Motor neuron (in vitro differentiated cells): Measurements from ENCODE around the gene CAPN14. TPM values are rescaled to one million over a fixed set of nuclear protein-coding genes. Genes with fewer than 3 reads are reported as not detected.

Experiments used
- ATAC-seq, 8 experiments: fragments of 200-7000 bp; cut with Tn5 transposase; replicated peaks in 6 of 8; 2 replicates each; pipeline ENCODE4 v1.8.0; 2021; ENCODE audit warnings: mild to moderate bottlenecking in 8 of 8, moderate library complexity in 8 of 8
- H3K27ac ChIP-seq, 2 donors: fragments of 250-450 bp; sonication (Bioruptor Pico); 2 replicates each; pipeline ENCODE4 v1.9.0; 2021; ENCODE audit warnings: antibody characterized with exemption in 2 of 2, mild to moderate bottlenecking in 2 of 2, moderate library complexity in 1 of 2
- H3K4me1 ChIP-seq, 2 donors: fragments of 250-450 bp; sonication (Bioruptor Pico); replicated peaks in 1 of 2; 2 replicates each; pipeline ENCODE4 v1.6.1; 2021; ENCODE audit warnings: antibody characterized with exemption in 2 of 2, mild to moderate bottlenecking in 2 of 2, moderate library complexity in 1 of 2
- H3K4me3 ChIP-seq, 5 donors: fragments of 250-450 bp; sonication (Bioruptor Pico); 2 replicates each; pipeline ENCODE4 v1.9.0; 2021; ENCODE audit warnings: antibody characterized with exemption in 5 of 5, mild to moderate bottlenecking in 5 of 5, moderate library complexity in 4 of 5
- WGBS, 10 experiments: fragments of 450-650 bp; shearing (Covaris generic); methylation state at CpG; one replicate each; pipeline ENCODE4 v1.0.0; 2022; 5-methylcytosine and 5-hydroxymethylcytosine counted together
- in situ Hi-C, 9 experiments: fragments of 400-800 bp; cut with MboI; loops; one replicate each; pipeline ENCODE4 v1.15.0; 2021; ENCODE audit warnings: low sequenced_read_pairs in 9 of 9, low pct_unique_long_range_greater_than_20kb in 2 of 9; ENCODE audit not compliant: unreplicated experiment in 9 of 9
- total RNA-seq, 8 experiments: library from RNA; unstranded; fragments of 300-600 nt; gene quantifications; 2 replicates each; pipeline versions ENCODE4 v1.2.3 to v1.2.4, GENCODE V29; 2022

The CAPN14 gene
- total RNA-seq, 8 experiments from 2014 or later = 0.17 to 0.57 (median 0.34) TPM; not detected in 2

- H3K4me3 ChIP-seq = no peak overlapping the region
- in situ Hi-C loops = loop anchor here in 6 of 9 experiments (25.0 kb wide), 3 partner anchors 308 to 983 kb away; no protein-coding TSS in a partner anchor
- 0 to 6% (median 0%) methylated on average over 1 to 3 of the region's 4 CpGs; no CpG with 5 or more reads in 2 of the 10 experiments for WGBS, 10 experiments
- ATAC-seq = peak; percentile 76 to 98 (median 88)
- H3K27ac ChIP-seq = no peak overlapping the region
- H3K4me1 ChIP-seq = peaks cover 0 to 3% of the 10 kb centered on the region in 2 donors
Observed at GRCh38 chr2:31170071-31170698, 47.1 kb downstream of the CAPN14 start.

DNA sequence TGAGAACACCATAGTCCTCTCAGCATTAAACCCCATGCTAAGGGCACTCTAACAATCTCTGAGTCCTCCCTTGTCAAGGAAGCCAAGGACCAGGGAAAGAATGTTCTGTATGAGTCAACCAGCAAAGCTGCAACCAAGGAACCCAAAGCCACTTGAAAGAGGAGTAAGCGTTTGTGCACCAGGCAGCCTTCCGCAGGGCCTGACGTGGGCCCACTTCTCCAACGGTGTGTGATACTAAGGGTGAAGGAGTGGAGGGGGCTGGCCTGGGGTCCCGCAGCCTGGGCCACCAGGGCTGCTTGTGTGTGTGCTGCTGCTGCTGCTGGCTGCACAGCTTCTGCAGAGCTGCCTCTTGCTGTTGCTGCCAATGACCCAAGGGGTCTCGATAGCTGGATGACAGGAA lies 49.0 kb downstream of the CAPN14 start:
- Histone ChIP-seq H3K27ac (no peak overlapping the region), H3K4me1 (peaks cover 0 to under 1% of the 10 kb centered on the region in 2 donors), H3K4me3 (no peak overlapping the region)
- in situ Hi-C loops = loop anchor here in 6 of 9 experiments (25.0 kb wide), 3 partner anchors 306 to 981 kb away; no protein-coding TSS in a partner anchor
- ATAC-seq = no peak
- 60 to 94% (median 86%) methylated on average over 1 to 5 of the region's 6 CpGs; no CpG with 5 or more reads in 4 of the 10 experiments for WGBS, 10 experiments

- no peak for ATAC-seq
- H3K4me3 ChIP-seq = no peak overlapping the region
- WGBS, 10 experiments = 40 to 100% (median 50%) methylated on average over 1 of the region's 1 CpG; no CpG with 5 or more reads in 7 of the 10 experiments
- in situ Hi-C loops = loop anchor here in 6 of 9 experiments (25.0 kb wide), 3 partner anchors 305 to 980 kb away; no protein-coding TSS in a partner anchor
- H3K27ac ChIP-seq = no peak overlapping the region
- H3K4me1 ChIP-seq = peaks cover 0 to 6% of the 10 kb centered on the region in 2 donors
Observed at GRCh38 chr2:31166925-31167324, 50.4 kb downstream of the CAPN14 start.

GRCh38 chr2:31163011-31163539 lies 54.2 kb downstream of the CAPN14 start:
- WGBS, 10 experiments = 47 to 92% (median 60%) methylated on average over 2 to 6 of the region's 6 CpGs; no CpG with 5 or more reads in 4 of the 10 experiments
- in situ Hi-C loops = loop anchor here in 6 of 9 experiments (25.0 kb wide), 3 partner anchors 301 to 976 kb away; no protein-coding TSS in a partner anchor
- ATAC-seq = peak in 5 of 8 experiments; percentile 53 to 95 (median 73)
- H3K4me1 ChIP-seq = peaks cover 0 to 6% of the 10 kb centered on the region in 2 donors
- H3K4me3 ChIP-seq = no peak overlapping the region
- H3K27ac ChIP-seq = no peak overlapping the region

DNA sequence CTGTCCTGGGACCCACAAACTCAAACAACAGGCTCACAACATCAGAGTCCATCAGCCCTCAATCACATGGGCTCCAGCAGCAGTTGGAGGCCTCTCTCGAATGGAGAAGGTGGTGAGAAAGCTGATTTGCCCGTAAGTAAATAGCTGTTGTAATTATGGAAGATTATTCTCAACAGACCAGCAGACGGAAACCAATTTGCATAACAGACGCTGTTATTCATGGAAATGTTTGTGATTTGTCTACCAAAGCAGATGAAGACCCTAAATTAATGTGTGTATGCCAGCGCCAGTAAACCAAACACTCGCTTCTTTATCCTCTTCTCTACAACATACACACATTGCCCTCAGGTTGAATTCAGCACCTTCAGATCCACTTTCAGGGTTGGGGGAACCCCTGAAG lies 55.7 kb downstream of the CAPN14 start:
- no peak for ATAC-seq
- in situ Hi-C loops = loop anchor here in 6 of 9 experiments (25.0 kb wide), 3 partner anchors 299 to 974 kb away; no protein-coding TSS in a partner anchor
- 20 to 100% (median 81%) methylated on average over 1 to 6 of the region's 6 CpGs; no CpG with 5 or more reads in 1 of the 10 experiments for WGBS, 10 experiments
- H3K27ac ChIP-seq = no peak overlapping the region
- peaks cover 0 to 6% of the 10 kb centered on the region in 2 donors for H3K4me1 ChIP-seq
- H3K4me3 ChIP-seq = no peak overlapping the region

DNA sequence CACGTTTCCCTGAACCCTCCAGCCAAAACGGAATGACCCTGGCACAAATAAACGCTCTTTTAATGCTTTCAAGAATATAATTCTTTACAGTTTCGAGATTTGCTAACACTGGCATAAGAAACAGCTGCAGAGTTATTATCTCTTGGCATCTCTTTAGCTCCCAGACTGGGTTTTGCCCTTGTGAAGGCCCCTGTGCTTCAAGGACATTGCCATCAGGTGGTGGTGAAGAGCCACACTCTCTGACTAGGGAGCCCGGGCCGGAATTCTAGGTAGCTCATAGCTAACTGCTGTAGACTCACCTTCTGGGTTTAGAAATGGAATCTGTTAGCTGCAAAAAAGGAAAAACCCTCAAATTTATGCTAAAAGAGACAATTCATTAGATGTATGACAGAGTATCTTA lies 65.8 kb downstream of the CAPN14 start:
- in situ Hi-C loops = loop anchor here in 6 of 9 experiments (25.0 kb wide), 3 partner anchors 289 to 964 kb away; no protein-coding TSS in a partner anchor
- peak in 1 of 8 experiments; percentile 26 for ATAC-seq
- Histone ChIP-seq H3K27ac (no peak overlapping the region), H3K4me1 (peaks cover 2 to 5% of the 10 kb centered on the region in 2 donors), H3K4me3 (no peak overlapping the region)
- 0 to 75% (median 69%) methylated on average over 1 to 6 of the region's 6 CpGs; no CpG with 5 or more reads in 4 of the 10 experiments for WGBS, 10 experiments

- Histone ChIP-seq H3K27ac (no peak overlapping the region), H3K4me3 (no peak overlapping the region), H3K4me1 (peaks cover 2 to 5% of the 10 kb centered on the region in 2 donors)
- ATAC-seq = no peak
- in situ Hi-C loops = loop anchor here in 6 of 9 experiments (25.0 kb wide), 3 partner anchors 288 to 963 kb away; no protein-coding TSS in a partner anchor
- WGBS, 10 experiments = 10 to 100% (median 81%) methylated on average over 1 to 5 of the region's 6 CpGs; no CpG with 5 or more reads in 2 of the 10 experiments
Observed at GRCh38 chr2:31150120-31150670, 67.1 kb downstream of the CAPN14 start.

GRCh38 chr2:31148514-31148913 lies 68.8 kb downstream of the CAPN14 start:
- peak in 3 of 8 experiments; percentile 27 to 55 (median 49) for ATAC-seq
- Histone ChIP-seq H3K4me1 (peaks cover 2 to 5% of the 10 kb centered on the region in 2 donors), H3K4me3 (no peak overlapping the region), H3K27ac (no peak overlapping the region)
- in situ Hi-C loops = no loop called here
- WGBS, 10 experiments = 59 to 88% (median 80%) methylated on average over 1 to 2 of the region's 2 CpGs; no CpG with 5 or more reads in 5 of the 10 experiments

- peaks cover 2 to 5% of the 10 kb centered on the region in 2 donors for H3K4me1 ChIP-seq
- in situ Hi-C loops = no loop called here
- H3K4me3 ChIP-seq = no peak overlapping the region
- no peak overlapping the region for H3K27ac ChIP-seq
- WGBS, 10 experiments = 33 to 100% (median 83%) methylated on average over 1 to 5 of the region's 5 CpGs; no CpG with 5 or more reads in 1 of the 10 experiments
- no peak for ATAC-seq
Observed at GRCh38 chr2:31147645-31148044, 69.7 kb downstream of the CAPN14 start.

GRCh38 chr2:31142110-31142509 lies 75.2 kb downstream of the CAPN14 start:
- in situ Hi-C loops = no loop called here
- H3K4me1 ChIP-seq = peaks cover 3 to 11% of the 10 kb centered on the region in 2 donors
- no peak overlapping the region for H3K27ac ChIP-seq
- ATAC-seq = peak in 5 of 8 experiments; percentile 51 to 75 (median 66)
- no peak overlapping the region for H3K4me3 ChIP-seq
- 0 to 53% (median 21%) methylated on average over 1 to 3 of the region's 3 CpGs; no CpG with 5 or more reads in 2 of the 10 experiments for WGBS, 10 experiments

DNA sequence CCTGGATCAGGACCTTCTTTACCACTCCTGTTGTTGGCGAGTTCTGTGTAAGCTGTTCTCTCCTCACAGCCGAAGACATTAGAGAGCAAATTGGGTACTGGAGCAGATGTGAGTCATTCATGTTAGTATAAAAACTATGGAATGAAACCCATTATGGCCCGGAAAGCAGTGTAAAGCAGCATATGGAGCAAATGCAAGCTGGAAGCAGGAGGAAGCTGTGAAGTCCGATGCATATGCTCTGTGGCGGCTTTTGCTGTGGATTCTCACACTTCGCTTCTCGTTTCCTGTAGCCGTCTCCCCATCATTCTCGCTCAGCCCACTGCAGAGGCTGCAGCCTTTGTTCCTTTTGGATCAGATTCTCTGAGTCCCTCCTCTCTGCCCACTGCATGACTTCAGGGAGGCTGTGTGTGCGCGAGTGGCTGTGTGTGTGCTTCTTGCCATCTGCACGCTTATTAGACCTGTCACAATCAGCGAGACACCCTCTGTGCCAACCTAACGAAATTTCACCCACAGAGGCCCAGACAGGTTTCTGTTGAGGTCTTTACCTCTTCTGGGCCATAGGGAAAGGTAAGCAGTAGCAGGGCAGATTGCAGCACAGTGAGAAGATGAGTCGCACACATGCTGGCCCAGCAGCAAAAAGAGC lies 75.8 kb downstream of the CAPN14 start:
- peak in 5 of 8 experiments; percentile 0 to 59 (median 17) for ATAC-seq
- 27 to 91% (median 81%) methylated on average over 1 to 14 of the region's 15 CpGs for WGBS, 10 experiments
- H3K4me3 ChIP-seq = no peak overlapping the region
- peaks cover 3 to 13% of the 10 kb centered on the region in 2 donors for H3K4me1 ChIP-seq
- in situ Hi-C loops = no loop called here
- no peak overlapping the region for H3K27ac ChIP-seq

GRCh38 chr2:31140151-31140550 lies 77.2 kb downstream of the CAPN14 start:
- in situ Hi-C loops = no loop called here
- WGBS, 10 experiments = 80 to 100% (median 86%) methylated on average over 1 to 6 of the region's 8 CpGs; no CpG with 5 or more reads in 4 of the 10 experiments
- no peak overlapping the region for H3K4me3 ChIP-seq
- H3K4me1 ChIP-seq = peaks cover 3 to 13% of the 10 kb centered on the region in 2 donors
- no peak overlapping the region for H3K27ac ChIP-seq
- no peak for ATAC-seq
